A673 (cell line): Measurements from ENCODE around the gene TMEM212. TPM values are rescaled to one million over a fixed set of nuclear protein-coding genes. Genes with fewer than 3 reads are reported as not detected.
A peak's percentile ranks its signal among the peaks of the same experiment; 100 is the strongest.

ENCODE experiments used
- BruUV-seq: library from RNA; stranded (reverse); fragments of 400-500 nt; replicated peaks from 2 replicates; lab custom pipeline; 2021; lab: Mats Ljungman, UMichigan
- CTCF ChIA-PET: fragments of 300-600 bp; sonication (Branson Sonifier 250); formaldehyde crosslinking; loops from one replicate; lab custom pipeline; 2022; ENCODE audit warnings: antibody characterized with exemption; lab: Charles Lee
- POLR2A ChIA-PET: fragments of 300-600 bp; sonication (Branson Sonifier 250); formaldehyde crosslinking; loops from one replicate; lab custom pipeline; 2022; ENCODE audit warnings: antibody characterized with exemption; ENCODE audit not compliant: low non-redundant PET; lab: Charles Lee
- DNase-seq: peaks from one replicate; pipeline ENCODE4 v3.0.0-alpha.2; 2015; ENCODE audit warnings: low spot score
- H3K27ac ChIP-seq: fragments of 200-600 bp; sonication (generic); 2 replicates; pipeline ENCODE4 v1.5.1; 2016; ENCODE audit warnings: mixed run types, low read depth, mild to moderate bottlenecking, mixed read lengths, antibody characterized with exemption, low read length; ENCODE audit not compliant: poor library complexity, severe bottlenecking
- H3K27me3 ChIP-seq: fragments of 200-600 bp; sonication (generic); replicated peaks from 2 replicates; pipeline ENCODE4 v1.6.1; 2017; ENCODE audit warnings: mixed run types, low read depth, mild to moderate bottlenecking, mixed read lengths, antibody characterized with exemption, low read length; ENCODE audit not compliant: insufficient read depth, poor library complexity
- H3K36me3 ChIP-seq: fragments of 200-600 bp; sonication (generic); 2 replicates; pipeline ENCODE4 v1.6.1; 2016; ENCODE audit warnings: mixed run types, mild to moderate bottlenecking, mixed read lengths, antibody characterized with exemption, low read length; ENCODE audit not compliant: insufficient read depth, poor library complexity, severe bottlenecking
- H3K4me1 ChIP-seq: fragments of 200-600 bp; sonication (generic); 2 replicates; pipeline ENCODE4 v1.6.1; 2017; ENCODE audit warnings: mixed run types, mild to moderate bottlenecking, mixed read lengths, antibody characterized with exemption, low read length; ENCODE audit not compliant: insufficient read depth, poor library complexity, severe bottlenecking
- H3K4me3 ChIP-seq: fragments of 200-600 bp; sonication (generic); 2 replicates; pipeline ENCODE4 v1.5.1; 2016; ENCODE audit warnings: low read depth, mixed run types, mild to moderate bottlenecking, mixed read lengths, low read length; ENCODE audit not compliant: poor library complexity, severe bottlenecking
- H3K9me3 ChIP-seq: fragments of 200-600 bp; sonication (generic); 2 replicates; pipeline ENCODE4 v1.6.1; 2016; ENCODE audit warnings: mixed run types, low read depth, mild to moderate bottlenecking, mixed read lengths, antibody characterized with exemption, low read length; ENCODE audit not compliant: poor library complexity, severe bottlenecking
- EZH2 ChIP-seq: fragments of 200-600 bp; sonication (generic); IDR thresholded peaks from 2 replicates; pipeline ENCODE4 v1.6.1; 2017; ENCODE audit warnings: borderline replicate concordance, low read depth, mild to moderate bottlenecking, mixed read lengths, antibody characterized with exemption, low read length; ENCODE audit not compliant: poor library complexity, severe bottlenecking
- intact Hi-C: fragments of 100-400 bp; cut with micrococcal nuclease; formaldehyde crosslinking; loops from one replicate; pipeline ENCODE4 v1.10.0; 2022; ENCODE audit not compliant: unreplicated experiment
- total RNA-seq: library from RNA; stranded (reverse); gene quantifications from 2 replicates; pipeline ENCODE4 v1.2.3, GENCODE V29; 2021
- TF ChIP-seq, protein P1 (sequence below): fragments of 300-800, 200-600 bp; sonication (generic); conservative IDR thresholded peaks from 2 replicates; pipeline ENCODE4 v1.5.1; 2017; ENCODE audit warnings: low read depth, mild to moderate bottlenecking, antibody characterized with exemption, low read length, moderate library complexity, mixed read lengths

Gene TMEM212
- total RNA-seq, 1 experiment from 2014 or later = not detected

DNA sequence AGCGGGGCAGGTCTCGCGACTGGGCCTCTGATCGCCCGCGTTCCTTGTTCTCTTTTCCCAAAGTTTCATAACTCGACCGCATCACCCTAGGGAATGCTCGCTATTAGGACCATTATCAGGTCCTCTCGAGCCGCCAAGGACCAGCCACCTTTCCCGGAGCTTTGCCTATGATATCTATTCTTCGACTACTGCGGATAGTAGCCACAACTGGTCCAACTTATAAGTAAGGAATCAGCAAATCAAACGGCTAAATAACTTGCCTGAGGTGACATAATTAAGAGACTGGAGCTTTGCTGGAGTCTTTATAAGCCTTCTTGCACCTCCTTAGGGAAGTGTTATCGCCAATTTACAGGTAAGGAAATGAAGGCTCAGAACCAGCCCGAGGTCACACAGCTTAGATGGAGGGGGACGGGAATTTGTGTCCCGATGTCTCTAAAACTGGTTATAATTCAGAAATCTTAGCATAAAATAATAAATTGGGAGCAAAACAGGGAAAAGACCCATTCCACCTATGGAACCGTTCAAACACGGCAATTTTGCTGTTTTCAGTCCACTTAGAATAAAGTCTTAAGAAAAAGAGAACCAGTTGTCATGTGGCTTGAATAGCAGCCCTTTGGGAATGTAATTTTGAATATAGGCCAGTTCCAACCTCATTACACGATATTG, 32.4 kb upstream of the TMEM212 start:
- peaks cover 29% of the 10 kb centered on the region for H3K4me1 ChIP-seq
- intact Hi-C loops = no loop called here
- ChIA-PET CTCF (interaction anchor here (0.7 kb wide), 1 partner anchor 521 kb away, joined by 3 read pairs; no protein-coding TSS in a partner anchor), POLR2A (no interaction called here)
- no peaks in the 10 kb centered on the region for H3K36me3 ChIP-seq
- no TSS peak for BruUV-seq
- H3K27me3 ChIP-seq = no peaks in the 10 kb centered on the region
- no peaks in the 10 kb centered on the region for H3K9me3 ChIP-seq
- H3K27ac ChIP-seq = peak overlapping the region; percentile 67
- H3K4me3 ChIP-seq = peak overlapping the region; percentile 70
- TF ChIP-seq, protein P1, sequence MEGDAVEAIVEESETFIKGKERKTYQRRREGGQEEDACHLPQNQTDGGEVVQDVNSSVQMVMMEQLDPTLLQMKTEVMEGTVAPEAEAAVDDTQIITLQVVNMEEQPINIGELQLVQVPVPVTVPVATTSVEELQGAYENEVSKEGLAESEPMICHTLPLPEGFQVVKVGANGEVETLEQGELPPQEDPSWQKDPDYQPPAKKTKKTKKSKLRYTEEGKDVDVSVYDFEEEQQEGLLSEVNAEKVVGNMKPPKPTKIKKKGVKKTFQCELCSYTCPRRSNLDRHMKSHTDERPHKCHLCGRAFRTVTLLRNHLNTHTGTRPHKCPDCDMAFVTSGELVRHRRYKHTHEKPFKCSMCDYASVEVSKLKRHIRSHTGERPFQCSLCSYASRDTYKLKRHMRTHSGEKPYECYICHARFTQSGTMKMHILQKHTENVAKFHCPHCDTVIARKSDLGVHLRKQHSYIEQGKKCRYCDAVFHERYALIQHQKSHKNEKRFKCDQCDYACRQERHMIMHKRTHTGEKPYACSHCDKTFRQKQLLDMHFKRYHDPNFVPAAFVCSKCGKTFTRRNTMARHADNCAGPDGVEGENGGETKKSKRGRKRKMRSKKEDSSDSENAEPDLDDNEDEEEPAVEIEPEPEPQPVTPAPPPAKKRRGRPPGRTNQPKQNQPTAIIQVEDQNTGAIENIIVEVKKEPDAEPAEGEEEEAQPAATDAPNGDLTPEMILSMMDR = no peak
- no peak for TF ChIP-seq EZH2
- DNase-seq = no peak

GRCh38 chr3:171811295-171811912, 31.7 kb upstream of the TMEM212 start:
- ChIA-PET POLR2A (interaction anchor here (0.7 kb wide), 2 partner anchors 37 to 121 kb away, joined by 7 to 10 read pairs; no protein-coding TSS in a partner anchor), CTCF (no interaction called here)
- TF ChIP-seq, protein P1 = no peak
- TF ChIP-seq EZH2 = no peak
- Histone ChIP-seq H3K4me1 (peaks cover 24% of the 10 kb centered on the region), H3K9me3 (no peaks in the 10 kb centered on the region), H3K27ac (peak overlapping the region; percentile 81), H3K27me3 (no peaks in the 10 kb centered on the region), H3K4me3 (no peak overlapping the region), H3K36me3 (no peaks in the 10 kb centered on the region)
- intact Hi-C loops = no loop called here
- peak; percentile 91 for DNase-seq
- BruUV-seq = no TSS peak

DNA sequence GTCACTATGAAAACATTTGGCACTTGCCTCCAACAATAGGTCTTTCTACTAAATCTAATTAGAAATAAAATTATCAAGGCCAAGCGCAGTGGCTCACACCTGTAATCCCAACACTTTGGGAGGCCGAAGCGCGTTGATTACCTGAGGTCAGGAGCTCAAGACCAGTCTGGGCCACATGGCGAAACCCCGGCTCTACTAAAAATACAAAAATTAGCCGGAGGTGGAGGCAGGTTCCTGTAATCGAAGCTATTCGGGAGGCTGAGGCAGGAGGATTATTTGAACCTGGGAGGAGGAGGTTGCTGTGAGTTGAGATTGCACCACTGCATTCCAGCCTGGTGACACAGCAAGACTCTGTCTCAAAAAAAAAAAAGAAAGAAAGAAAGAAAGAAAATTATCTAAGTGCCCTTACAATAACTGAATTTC, 31.2 kb upstream of the TMEM212 start:
- ChIA-PET CTCF (no interaction called here), POLR2A (interaction anchor here (0.7 kb wide), 2 partner anchors 37 to 121 kb away, joined by 7 to 10 read pairs; no protein-coding TSS in a partner anchor)
- BruUV-seq = no TSS peak
- H3K27ac ChIP-seq = peak overlapping the region; percentile 81
- no peak overlapping the region for H3K4me3 ChIP-seq
- intact Hi-C loops = no loop called here
- no peaks in the 10 kb centered on the region for H3K36me3 ChIP-seq
- TF ChIP-seq EZH2 = no peak
- TF ChIP-seq, protein P1 = no peak
- H3K27me3 ChIP-seq = no peaks in the 10 kb centered on the region
- peaks cover 19% of the 10 kb centered on the region for H3K4me1 ChIP-seq
- peak; percentile 30 for DNase-seq
- H3K9me3 ChIP-seq = no peaks in the 10 kb centered on the region
